HEK293 (cell line): ENCODE measurements around the gene IFRD2.

Experiments
- CTCF ChIA-PET: fragments of 350-600 bp; formaldehyde crosslinking; extraction: SDS; loops from one replicate; lab custom pipeline; 2021; ENCODE audit warnings: antibody characterized with exemption; lab: Yijun Ruan, JAX
- POLR2A ChIA-PET: fragments of 300-600 bp; formaldehyde crosslinking; extraction: SDS; loops from one replicate; lab custom pipeline; 2020; ENCODE audit warnings: antibody characterized with exemption, inconsistent platforms; lab: Yijun Ruan, JAX
- H3K27ac ChIP-seq: fragments of 200-500 bp; sonication (Bioruptor generic); 2 replicates; pipeline ENCODE4 v1.5.1; 2014; ENCODE audit warnings: low read depth, low read length, control low read depth, inconsistent platforms; ENCODE audit errors: extremely low read depth
- H3K36me3 ChIP-seq, 2 experiments: fragments of 200-500 bp in 1 of 2; sonication (Bioruptor generic) in 1 of 2; 1 replicate in 1 of 2; 2 replicates in 1 of 2; pipeline ENCODE4 v1.5.1; 2014 to 2017; ENCODE audit warnings: inconsistent platforms in 2 of 2, low read length in 2 of 2; ENCODE audit not compliant: control insufficient read depth in 2 of 2, insufficient read depth in 1 of 2
- H3K4me1 ChIP-seq: fragments of 200-500 bp; sonication (Bioruptor generic); 2 replicates; pipeline ENCODE4 v1.5.1; 2014; ENCODE audit warnings: mild to moderate bottlenecking, low read length, inconsistent platforms; ENCODE audit not compliant: control insufficient read depth, insufficient read depth
- H3K4me3 ChIP-seq: 2 replicates; pipeline ENCODE4 v1.5.1; 2011; ENCODE audit warnings: low read depth, mild to moderate bottlenecking, control low read depth, low read length, moderate library complexity
- H3K9me3 ChIP-seq: fragments of 200-500 bp; sonication (Bioruptor generic); 2 replicates; pipeline ENCODE4 v1.5.1; 2014; ENCODE audit warnings: low read depth, low read length, inconsistent platforms; ENCODE audit not compliant: control insufficient read depth, insufficient read depth
- GLIS1 ChIP-seq: fragments of 450-650 bp; formaldehyde crosslinking; IDR thresholded peaks from 2 replicates; pipeline ENCODE4 v1.5.1; 2016; ENCODE audit warnings: missing biosample characterization, missing genetic modification characterization
- KLF17 ChIP-seq: fragments of 450-650 bp; formaldehyde crosslinking; IDR thresholded peaks from 2 replicates; pipeline ENCODE4 v1.5.1; 2016; ENCODE audit warnings: missing biosample characterization, missing genetic modification characterization
- KLF9 ChIP-seq: fragments of 450-650 bp; formaldehyde crosslinking; IDR thresholded peaks from 2 replicates; pipeline ENCODE4 v1.5.1; 2016; ENCODE audit warnings: missing biosample characterization, missing genetic modification characterization, low read depth
- PATZ1 ChIP-seq: fragments of 450-650 bp; formaldehyde crosslinking; IDR thresholded peaks from 2 replicates; pipeline ENCODE4 v1.5.1; 2016; ENCODE audit warnings: missing biosample characterization, missing genetic modification characterization
- PRDM2 ChIP-seq: fragments of 450-650 bp; formaldehyde crosslinking; IDR thresholded peaks from 2 replicates; pipeline ENCODE4 v1.5.1; 2016; ENCODE audit warnings: missing biosample characterization, missing genetic modification characterization, borderline replicate concordance
- SP3 ChIP-seq: fragments of 450-650 bp; formaldehyde crosslinking; IDR thresholded peaks from 2 replicates; pipeline ENCODE4 v1.5.1; 2016; ENCODE audit warnings: missing biosample characterization, missing genetic modification characterization
- YY1 ChIP-seq: fragments of 450-650 bp; formaldehyde crosslinking; IDR thresholded peaks from 2 replicates; pipeline ENCODE4 v1.5.1; 2018; ENCODE audit warnings: missing biosample characterization, missing genetic modification characterization
- ZBTB17 ChIP-seq: fragments of 450-650 bp; formaldehyde crosslinking; IDR thresholded peaks from 2 replicates; pipeline ENCODE4 v1.5.1; 2016; ENCODE audit warnings: missing biosample characterization, missing genetic modification characterization
- ZBTB48 ChIP-seq: fragments of 450-650 bp; formaldehyde crosslinking; IDR thresholded peaks from 2 replicates; pipeline ENCODE4 v1.5.1; 2016; ENCODE audit warnings: missing biosample characterization, missing genetic modification characterization
- ZEB2 ChIP-seq: fragments of 450-650 bp; formaldehyde crosslinking; IDR thresholded peaks from 2 replicates; pipeline ENCODE4 v1.5.1; 2016; ENCODE audit warnings: missing biosample characterization, missing genetic modification characterization
- ZFP69B ChIP-seq: fragments of 450-650 bp; formaldehyde crosslinking; IDR thresholded peaks from 2 replicates; pipeline ENCODE4 v1.5.1; 2016; ENCODE audit warnings: missing biosample characterization, missing genetic modification characterization
- ZNF175 ChIP-seq: fragments of 450-650 bp; formaldehyde crosslinking; IDR thresholded peaks from 2 replicates; pipeline ENCODE4 v1.5.1; 2016; ENCODE audit warnings: missing biosample characterization, missing genetic modification characterization
- ZNF202 ChIP-seq: fragments of 450-650 bp; formaldehyde crosslinking; IDR thresholded peaks from 2 replicates; pipeline ENCODE4 v1.5.1; 2016; ENCODE audit warnings: missing biosample characterization, missing genetic modification characterization, borderline replicate concordance
- ZNF518A ChIP-seq: fragments of 450-650 bp; formaldehyde crosslinking; conservative IDR thresholded peaks from 2 replicates; pipeline ENCODE4 v1.5.1; 2016; ENCODE audit warnings: low read depth, missing biosample characterization, missing genetic modification characterization
- ZNF530 ChIP-seq: fragments of 450-650 bp; formaldehyde crosslinking; IDR thresholded peaks from 2 replicates; pipeline ENCODE4 v1.5.1; 2016; ENCODE audit warnings: low read depth, missing biosample characterization, missing genetic modification characterization
- ZNF596 ChIP-seq: fragments of 450-650 bp; IDR thresholded peaks from 2 replicates; pipeline ENCODE4 v1.5.0; 2018; ENCODE audit warnings: missing biosample characterization, mild to moderate bottlenecking, missing genetic modification characterization, moderate library complexity
- ZNF600 ChIP-seq: fragments of 450-650 bp; formaldehyde crosslinking; IDR thresholded peaks from 2 replicates; pipeline ENCODE4 v1.5.1; 2016; ENCODE audit warnings: missing biosample characterization, missing genetic modification characterization
- ZNF629 ChIP-seq: fragments of 450-650 bp; formaldehyde crosslinking; IDR thresholded peaks from 2 replicates; pipeline ENCODE4 v1.5.1; 2017; ENCODE audit warnings: missing biosample characterization, missing genetic modification characterization
- ZNF692 ChIP-seq: fragments of 450-650 bp; formaldehyde crosslinking; IDR thresholded peaks from 2 replicates; pipeline ENCODE4 v1.5.1; 2016; ENCODE audit warnings: missing biosample characterization, missing genetic modification characterization
- ZSCAN23 ChIP-seq: fragments of 450-650 bp; formaldehyde crosslinking; IDR thresholded peaks from 2 replicates; pipeline ENCODE4 v1.5.1; 2016; ENCODE audit warnings: missing biosample characterization, missing genetic modification characterization

Gene IFRD2

GRCh38 chr3:50292159-50293078 lies at the start of gene IFRD2:
IFRD2 (minus strand) TSS chr3:50292429; CDS start chr3:50292274, 155 bp downstream.
- peak within 1 kb of the TSS; percentile 77 for H3K27ac ChIP-seq
- POLR2A ChIA-PET: interaction anchor here (0.5 to 1.9 kb wide), 13 partner anchors 10 to 1131 kb away, joined by 3 to 18 read pairs (median 4); partner anchors contain the start of genes GNAI2, HYAL1 and TUSC2
- H3K4me3 ChIP-seq: peak within 1 kb of the TSS; percentile 80
- CTCF ChIA-PET: interaction anchor here (0.5 to 1.9 kb wide), 12 partner anchors 14 to 263 kb away, joined by 3 to 7 read pairs (median 3); no protein-coding TSS in a partner anchor
- peaks cover 0 to 37% of the 10 kb centered on the region in 2 experiments; a peak in 1 of 3 replicates for H3K36me3 ChIP-seq
- no peaks in the 10 kb centered on the region for H3K9me3 ChIP-seq
- H3K4me1 ChIP-seq: no peaks in the 10 kb centered on the region
- TF ChIP-seq KLF17 (tag by site-specific recombination): peak; percentile 73
- no peak for TF ChIP-seq PRDM2 (tag by site-specific recombination)
- peak; percentile 41; the same call in 1 of the 2 replicates for TF ChIP-seq GLIS1 (tag by site-specific recombination)
- TF ChIP-seq KLF9 (tag by site-specific recombination): peak; percentile 78
- TF ChIP-seq ZEB2 (tag by site-specific recombination): peak; percentile 39; the same call in 1 of the 2 replicates
- TF ChIP-seq ZNF692 (tag by site-specific recombination): peak; percentile 98
- peak; percentile 96 for TF ChIP-seq ZFP69B
- TF ChIP-seq ZNF530: no peak
- peak; percentile 53; the same call in 1 of the 2 replicates for TF ChIP-seq PATZ1 (tag by site-specific recombination)
- peak; percentile 90 for TF ChIP-seq ZBTB17 (tag by site-specific recombination)
- peak; percentile 96 for TF ChIP-seq YY1 (tag by site-specific recombination)
- peak; percentile 98 for TF ChIP-seq SP3 (tag by site-specific recombination)
- TF ChIP-seq ZNF175: no peak
- peak; percentile 48; the same call in 1 of the 2 replicates for TF ChIP-seq ZNF629 (tag by site-specific recombination)
- no peak for TF ChIP-seq ZNF202 (tag by site-specific recombination)
- TF ChIP-seq ZNF518A (tag by site-specific recombination): 0 out of 2 replicates have a peak, but pooled peaks have one; percentile 29
- TF ChIP-seq ZNF600 (tag by site-specific recombination): 0 out of 2 replicates have a peak, but pooled peaks have one; percentile 29
- no peak for TF ChIP-seq ZSCAN23
- no peak for TF ChIP-seq ZNF596 (tag by site-specific recombination)
- TF ChIP-seq ZBTB48: peak; percentile 67; the same call in 1 of the 2 replicates
